Measurements from ENCODE around the gene ZSCAN9.

The ZSCAN9 gene

GRCh38 chr6:28211840-28212509 is 13.1 kb upstream of the ZSCAN9 start:
- DNase-seq (ENCODE audit: low read depth): no peak
- no peak for TF ChIP-seq CTCF (IDR thresholded peaks at IDR 0.05; ENCODE audit: control insufficient read depth, insufficient read depth, low read depth, low read length, missing control alignments)
- H3K4me3 ChIP-seq (ENCODE audit: control insufficient read depth, low read depth, low read length): peak overlapping the region; percentile 51; the same call in 1 of the 2 replicates

GRCh38 chr6:28212510-28213212 is 12.4 kb upstream of the ZSCAN9 start:
- no peak for TF ChIP-seq CTCF (IDR thresholded peaks at IDR 0.05; ENCODE audit: control insufficient read depth, insufficient read depth, low read depth, low read length, missing control alignments)
- H3K4me3 ChIP-seq (ENCODE audit: control insufficient read depth, low read depth, low read length): peak overlapping the region; percentile 51

GRCh38 chr6:28213213-28213523 is 11.9 kb upstream of the ZSCAN9 start:
- no peak overlapping the region for H3K4me3 ChIP-seq (ENCODE audit: control insufficient read depth, low read depth, low read length)
- no peak for TF ChIP-seq CTCF (IDR thresholded peaks at IDR 0.05; ENCODE audit: control insufficient read depth, insufficient read depth, low read depth, low read length, missing control alignments)
- DNase-seq (ENCODE audit: low read depth): no peak

More at GRCh38 chr6:28212510-28213212, 12.4 kb upstream of the ZSCAN9 start:
- DNase-seq (ENCODE audit: low read depth): peak; percentile 67

- no peak for DNase-seq (ENCODE audit: low read depth)
- H3K4me3 ChIP-seq (ENCODE audit: control insufficient read depth, low read depth, low read length): no peak overlapping the region
- no peak for TF ChIP-seq CTCF (IDR thresholded peaks at IDR 0.05; ENCODE audit: control insufficient read depth, insufficient read depth, low read depth, low read length, missing control alignments)
Measured at GRCh38 chr6:28215425-28215824, 9.7 kb upstream of the ZSCAN9 start.

- no peak overlapping the region for H3K4me3 ChIP-seq (ENCODE audit: control insufficient read depth, low read depth, low read length)
- no peak for TF ChIP-seq CTCF (IDR thresholded peaks at IDR 0.05; ENCODE audit: control insufficient read depth, insufficient read depth, low read depth, low read length, missing control alignments)
- DNase-seq (ENCODE audit: low read depth): no peak
Measured at GRCh38 chr6:28217890-28218289, 7.2 kb upstream of the ZSCAN9 start.

GRCh38 chr6:28218312-28219248 is 6.5 kb upstream of the ZSCAN9 start:
- no peak for DNase-seq (ENCODE audit: low read depth)
- H3K4me3 ChIP-seq (ENCODE audit: control insufficient read depth, low read depth, low read length): peak overlapping the region; percentile 63

More at GRCh38 chr6:28218312-28219248, 6.5 kb upstream of the ZSCAN9 start:
- no peak for TF ChIP-seq CTCF (IDR thresholded peaks at IDR 0.05; ENCODE audit: control insufficient read depth, insufficient read depth, low read depth, low read length, missing control alignments)

Measured in AG09309 (cell line).